ENCODE data around the gene ZNF566.

GRCh38 chr19:36408101-36408500 is 81.3 kb downstream of the ZNF566 start:
- no peak for TF ChIP-seq POLR2AphosphoS5 (IDR thresholded peaks at IDR 0.05)
- TF ChIP-seq POLR2A (IDR thresholded peaks at IDR 0.05; ENCODE audit: low read depth): no peak
- TF ChIP-seq CTCF (IDR thresholded peaks at IDR 0.05): no peak

Measured in esophagus muscularis mucosa (tissue), 3 donors.